HFF-Myc (cell line): ENCODE data around the gene MYO3B.

Experiments used
- DNase-seq: peaks from one replicate; pipeline ENCODE4 v3.0.0-alpha.2; 2011; ENCODE audit warnings: low read depth; ENCODE audit errors: extremely low read depth
- H3K4me3 ChIP-seq: replicated peaks from 2 replicates; pipeline ENCODE4 v1.5.1; 2011; ENCODE audit warnings: low read depth, mild to moderate bottlenecking, control low read depth, low read length
- TF ChIP-seq, protein P1 (sequence below): IDR thresholded peaks from 2 replicates; pipeline ENCODE4 v1.5.1; 2012; ENCODE audit warnings: mild to moderate bottlenecking, low read depth, low read length, control low read depth; ENCODE audit errors: missing control alignments

MYO3B gene

DNA sequence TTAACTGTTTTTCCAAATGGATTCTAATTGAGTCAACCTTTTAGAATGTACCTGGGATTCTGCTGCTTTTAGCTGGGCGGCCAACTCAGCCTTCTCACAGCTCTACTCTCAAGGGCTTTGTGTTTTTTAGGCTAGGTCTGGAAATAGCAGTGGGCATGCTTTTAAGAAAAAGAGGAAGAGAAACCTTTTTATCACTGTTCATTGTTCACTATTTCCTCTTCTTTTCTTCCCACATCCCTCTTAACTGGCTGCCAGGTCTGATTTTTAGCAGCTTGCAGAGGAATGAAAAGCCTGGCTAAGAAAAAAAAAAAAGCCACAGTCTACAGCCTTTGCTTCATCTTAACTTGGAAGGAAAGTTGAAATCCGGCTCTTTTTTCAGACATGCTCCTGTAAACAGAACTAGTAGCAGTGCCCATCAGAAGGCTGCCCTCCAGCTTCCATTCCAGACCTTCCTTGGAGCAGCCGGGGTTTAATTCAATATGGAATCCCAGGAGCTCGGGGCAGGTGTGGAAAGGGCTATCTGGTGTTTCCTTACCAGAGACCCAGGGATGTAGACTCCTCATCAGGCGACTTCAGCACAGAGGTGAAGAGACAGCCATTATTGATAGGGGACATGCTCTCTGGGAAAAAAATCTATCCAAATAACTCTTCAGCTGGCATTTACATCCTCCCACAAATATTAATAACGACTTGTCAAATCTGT is 230.7 kb downstream of the MYO3B start:
- TF ChIP-seq, protein P1, sequence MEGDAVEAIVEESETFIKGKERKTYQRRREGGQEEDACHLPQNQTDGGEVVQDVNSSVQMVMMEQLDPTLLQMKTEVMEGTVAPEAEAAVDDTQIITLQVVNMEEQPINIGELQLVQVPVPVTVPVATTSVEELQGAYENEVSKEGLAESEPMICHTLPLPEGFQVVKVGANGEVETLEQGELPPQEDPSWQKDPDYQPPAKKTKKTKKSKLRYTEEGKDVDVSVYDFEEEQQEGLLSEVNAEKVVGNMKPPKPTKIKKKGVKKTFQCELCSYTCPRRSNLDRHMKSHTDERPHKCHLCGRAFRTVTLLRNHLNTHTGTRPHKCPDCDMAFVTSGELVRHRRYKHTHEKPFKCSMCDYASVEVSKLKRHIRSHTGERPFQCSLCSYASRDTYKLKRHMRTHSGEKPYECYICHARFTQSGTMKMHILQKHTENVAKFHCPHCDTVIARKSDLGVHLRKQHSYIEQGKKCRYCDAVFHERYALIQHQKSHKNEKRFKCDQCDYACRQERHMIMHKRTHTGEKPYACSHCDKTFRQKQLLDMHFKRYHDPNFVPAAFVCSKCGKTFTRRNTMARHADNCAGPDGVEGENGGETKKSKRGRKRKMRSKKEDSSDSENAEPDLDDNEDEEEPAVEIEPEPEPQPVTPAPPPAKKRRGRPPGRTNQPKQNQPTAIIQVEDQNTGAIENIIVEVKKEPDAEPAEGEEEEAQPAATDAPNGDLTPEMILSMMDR = no peak
- DNase-seq = no peak
- no peak overlapping the region for H3K4me3 ChIP-seq

- peak; percentile 32 for DNase-seq
- TF ChIP-seq, protein P1 = peak; percentile 80
- no peak overlapping the region for H3K4me3 ChIP-seq
Observed at GRCh38 chr2:170409164-170409535, 231.2 kb downstream of the MYO3B start.

- DNase-seq = no peak
- no peak overlapping the region for H3K4me3 ChIP-seq
- TF ChIP-seq, protein P1 = no peak
Observed at GRCh38 chr2:170411660-170412059, 233.7 kb downstream of the MYO3B start.

- no peak for DNase-seq
- no peak overlapping the region for H3K4me3 ChIP-seq
- TF ChIP-seq, protein P1 = no peak
Observed at GRCh38 chr2:170420961-170421687, 243.2 kb downstream of the MYO3B start.

GRCh38 chr2:170423919-170424318 is 246.0 kb downstream of the MYO3B start:
- H3K4me3 ChIP-seq = no peak overlapping the region

GRCh38 chr2:170425281-170425751 is 247.4 kb downstream of the MYO3B start:
- peak; percentile 40 for DNase-seq
- TF ChIP-seq, protein P1 = no peak
- H3K4me3 ChIP-seq = no peak overlapping the region

More at GRCh38 chr2:170423919-170424318, 246.0 kb downstream of the MYO3B start:
- TF ChIP-seq, protein P1 = no peak
- no peak for DNase-seq
